ENCODE measurements around the gene CHD6.

DNA sequence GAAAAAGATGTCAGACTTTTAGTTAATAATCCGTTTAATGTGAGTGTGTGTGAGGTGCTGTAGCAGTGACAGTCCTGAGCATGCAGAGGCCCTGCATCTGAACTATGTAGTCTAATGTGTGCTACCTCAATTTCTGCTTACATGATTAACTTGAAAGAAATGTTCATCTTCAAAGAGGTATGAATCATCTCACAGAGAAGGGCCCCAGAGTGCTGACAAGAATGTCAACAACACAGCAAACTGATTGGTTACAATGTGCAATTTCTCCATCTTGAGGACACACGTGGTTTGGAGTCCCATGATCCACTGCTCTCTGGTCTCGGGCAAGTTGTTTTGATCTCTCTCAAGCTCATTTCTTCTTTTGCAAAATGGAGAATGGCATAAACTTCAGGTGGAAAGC lies 189.9 kb downstream of the CHD6 start:
- no peak for TF ChIP-seq NFIC (IDR thresholded peaks at IDR 0.05)
- no peak for TF ChIP-seq EGR1 (IDR thresholded peaks at IDR 0.05)
- TF ChIP-seq, protein P1, sequence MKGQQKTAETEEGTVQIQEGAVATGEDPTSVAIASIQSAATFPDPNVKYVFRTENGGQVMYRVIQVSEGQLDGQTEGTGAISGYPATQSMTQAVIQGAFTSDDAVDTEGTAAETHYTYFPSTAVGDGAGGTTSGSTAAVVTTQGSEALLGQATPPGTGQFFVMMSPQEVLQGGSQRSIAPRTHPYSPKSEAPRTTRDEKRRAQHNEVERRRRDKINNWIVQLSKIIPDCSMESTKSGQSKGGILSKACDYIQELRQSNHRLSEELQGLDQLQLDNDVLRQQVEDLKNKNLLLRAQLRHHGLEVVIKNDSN (IDR thresholded peaks at IDR 0.05) = no peak
- no peak for TF ChIP-seq MAX (IDR thresholded peaks at IDR 0.05)
- TF ChIP-seq TAF1 (IDR thresholded peaks at IDR 0.05; ENCODE audit: low read depth) = no peak
- no peak for TF ChIP-seq CREB1 (IDR thresholded peaks at IDR 0.05; ENCODE audit: low read depth)
- TF ChIP-seq RAD21 (IDR thresholded peaks at IDR 0.05; ENCODE audit: low read depth) = no peak
- TF ChIP-seq EP300 (IDR thresholded peaks at IDR 0.05; ENCODE audit: borderline replicate concordance) = no peak
- TF ChIP-seq TEAD4 (IDR thresholded peaks at IDR 0.05) = no peak
- no peak for TF ChIP-seq ZBTB7A (IDR thresholded peaks at IDR 0.05; ENCODE audit: low read depth)
- TF ChIP-seq, protein P2, sequence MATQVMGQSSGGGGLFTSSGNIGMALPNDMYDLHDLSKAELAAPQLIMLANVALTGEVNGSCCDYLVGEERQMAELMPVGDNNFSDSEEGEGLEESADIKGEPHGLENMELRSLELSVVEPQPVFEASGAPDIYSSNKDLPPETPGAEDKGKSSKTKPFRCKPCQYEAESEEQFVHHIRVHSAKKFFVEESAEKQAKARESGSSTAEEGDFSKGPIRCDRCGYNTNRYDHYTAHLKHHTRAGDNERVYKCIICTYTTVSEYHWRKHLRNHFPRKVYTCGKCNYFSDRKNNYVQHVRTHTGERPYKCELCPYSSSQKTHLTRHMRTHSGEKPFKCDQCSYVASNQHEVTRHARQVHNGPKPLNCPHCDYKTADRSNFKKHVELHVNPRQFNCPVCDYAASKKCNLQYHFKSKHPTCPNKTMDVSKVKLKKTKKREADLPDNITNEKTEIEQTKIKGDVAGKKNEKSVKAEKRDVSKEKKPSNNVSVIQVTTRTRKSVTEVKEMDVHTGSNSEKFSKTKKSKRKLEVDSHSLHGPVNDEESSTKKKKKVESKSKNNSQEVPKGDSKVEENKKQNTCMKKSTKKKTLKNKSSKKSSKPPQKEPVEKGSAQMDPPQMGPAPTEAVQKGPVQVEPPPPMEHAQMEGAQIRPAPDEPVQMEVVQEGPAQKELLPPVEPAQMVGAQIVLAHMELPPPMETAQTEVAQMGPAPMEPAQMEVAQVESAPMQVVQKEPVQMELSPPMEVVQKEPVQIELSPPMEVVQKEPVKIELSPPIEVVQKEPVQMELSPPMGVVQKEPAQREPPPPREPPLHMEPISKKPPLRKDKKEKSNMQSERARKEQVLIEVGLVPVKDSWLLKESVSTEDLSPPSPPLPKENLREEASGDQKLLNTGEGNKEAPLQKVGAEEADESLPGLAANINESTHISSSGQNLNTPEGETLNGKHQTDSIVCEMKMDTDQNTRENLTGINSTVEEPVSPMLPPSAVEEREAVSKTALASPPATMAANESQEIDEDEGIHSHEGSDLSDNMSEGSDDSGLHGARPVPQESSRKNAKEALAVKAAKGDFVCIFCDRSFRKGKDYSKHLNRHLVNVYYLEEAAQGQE (IDR thresholded peaks at IDR 0.05; ENCODE audit: low read depth) = no peak
- no peak for TF ChIP-seq YY1 (IDR thresholded peaks at IDR 0.05; ENCODE audit: low read depth)
- TF ChIP-seq CEBPB (IDR thresholded peaks at IDR 0.05) = no peak

Measured in Ishikawa (cell line).